Measurements from ENCODE around the gene ADARB1. TPM values are rescaled to one million over a fixed set of nuclear protein-coding genes. Genes with fewer than 3 reads are reported as not detected.

The ADARB1 gene
- total and polyA plus RNA-seq, 2 of the 4 experiments (the other 2 are of a cell fraction) = 39.8 to 47.3 TPM

GRCh38 chr21:45117314-45117713 is 42.9 kb downstream of the ADARB1 start:
- Histone ChIP-seq H3K27ac (ENCODE audit: insufficient read depth, low read length) (no peak overlapping the region), H4K5ac (ENCODE audit: low read depth, low read length) (no peak overlapping the region), H2BK15ac (ENCODE audit: low read depth, low read length) (no peak overlapping the region), H2BK20ac (ENCODE audit: low read depth, low read length) (no peak overlapping the region), H2AK5ac (ENCODE audit: low read depth, low read length) (no peak overlapping the region), H3K27me3 (ENCODE audit: control insufficient read depth, insufficient read depth, low read length) (no peaks in the 10 kb centered on the region), H3K4me3 (ENCODE audit: insufficient read depth, low read depth, low read length) (no peak overlapping the region), H3K79me1 (ENCODE audit: low read depth in 1 of 2, low read length in 2 of 2) (peaks cover 36 to 93% of the 10 kb centered on the region in 2 experiments), H3K9ac (ENCODE audit: low read depth, low read length) (no peak overlapping the region), H4K8ac (ENCODE audit: low read depth in 2 of 2, low read length in 2 of 2) (no peak overlapping the region), H2BK120ac (ENCODE audit: low read depth, low read length) (no peak overlapping the region), H3K9me3 (ENCODE audit: control insufficient read depth, insufficient read depth, low read length) (no peaks in the 10 kb centered on the region), H2BK5ac (ENCODE audit: low read depth, low read length, poor library complexity, severe bottlenecking) (no peak overlapping the region), H3K4ac (ENCODE audit: low read depth, low read length) (no peak overlapping the region), H4K91ac (ENCODE audit: insufficient read depth, low read depth, low read length) (no peak overlapping the region), H2AK9ac (replicated peaks; ENCODE audit: low read depth, low read length, poor library complexity) (no peak overlapping the region), H3K56ac (ENCODE audit: extremely low read depth, insufficient read depth, low read length) (no peak overlapping the region), H4K20me1 (ENCODE audit: insufficient read depth, low read length) (peaks cover 95% of the 10 kb centered on the region), H3K23ac (ENCODE audit: low read depth, low read length) (no peak overlapping the region), H3K36me3 (ENCODE audit: control insufficient read depth, insufficient read depth, low read length) (peaks cover 37% of the 10 kb centered on the region), H3K9me1 (ENCODE audit: insufficient read depth, low read length) (peaks cover 27% of the 10 kb centered on the region), H3K4me1 (ENCODE audit: control insufficient read depth, insufficient read depth, low read length) (peaks cover 5% of the 10 kb centered on the region; the same call in 1 of the 2 replicates), H3K18ac (ENCODE audit: low read depth, low read length) (no peak overlapping the region), H3K14ac (replicated peaks; ENCODE audit: low read depth, low read length) (no peak overlapping the region), H2AFZ (replicated peaks; ENCODE audit: low read length, poor library complexity) (no peak overlapping the region), H3K4me2 (ENCODE audit: low read depth, low read length) (no peak overlapping the region)
- dilution Hi-C loops (cut with HindIII; ENCODE audit: low sequenced_read_pairs, unreplicated experiment) = no loop called here
- TF ChIP-seq CHD1 (IDR thresholded peaks at IDR 0.05; ENCODE audit: low read depth, low read length) (no peak), RCOR1 (IDR thresholded peaks at IDR 0.05; ENCODE audit: insufficient replicate concordance, low read length) (no peak), NFE2L2 (IDR thresholded peaks at IDR 0.05; ENCODE audit: low read depth, low read length) (no peak), FOS (IDR thresholded peaks at IDR 0.05; ENCODE audit: low read depth, low read length) (no peak), MAZ (IDR thresholded peaks at IDR 0.05; ENCODE audit: borderline replicate concordance, low read depth, low read length) (no peak), BHLHE40 (IDR thresholded peaks at IDR 0.05; ENCODE audit: low read depth, low read length) (no peak), RFX5 (IDR thresholded peaks at IDR 0.05; ENCODE audit: low read depth, low read length) (no peak), RAD21 (IDR thresholded peaks at IDR 0.05; ENCODE audit: low read length) (no peak), MAFK (IDR thresholded peaks at IDR 0.05; ENCODE audit: low read depth, low read length) (no peak), MXI1 (IDR thresholded peaks at IDR 0.05; ENCODE audit: borderline replicate concordance, low read depth, low read length) (no peak), CEBPB (IDR thresholded peaks at IDR 0.05; ENCODE audit: low read depth, low read length) (no peak), POLR2A (IDR thresholded peaks at IDR 0.05; ENCODE audit: low read depth, low read length) (no peak), SMC3 (IDR thresholded peaks at IDR 0.05; ENCODE audit: low read depth, low read length) (no peak)
- TF ChIP-seq, protein P1, sequence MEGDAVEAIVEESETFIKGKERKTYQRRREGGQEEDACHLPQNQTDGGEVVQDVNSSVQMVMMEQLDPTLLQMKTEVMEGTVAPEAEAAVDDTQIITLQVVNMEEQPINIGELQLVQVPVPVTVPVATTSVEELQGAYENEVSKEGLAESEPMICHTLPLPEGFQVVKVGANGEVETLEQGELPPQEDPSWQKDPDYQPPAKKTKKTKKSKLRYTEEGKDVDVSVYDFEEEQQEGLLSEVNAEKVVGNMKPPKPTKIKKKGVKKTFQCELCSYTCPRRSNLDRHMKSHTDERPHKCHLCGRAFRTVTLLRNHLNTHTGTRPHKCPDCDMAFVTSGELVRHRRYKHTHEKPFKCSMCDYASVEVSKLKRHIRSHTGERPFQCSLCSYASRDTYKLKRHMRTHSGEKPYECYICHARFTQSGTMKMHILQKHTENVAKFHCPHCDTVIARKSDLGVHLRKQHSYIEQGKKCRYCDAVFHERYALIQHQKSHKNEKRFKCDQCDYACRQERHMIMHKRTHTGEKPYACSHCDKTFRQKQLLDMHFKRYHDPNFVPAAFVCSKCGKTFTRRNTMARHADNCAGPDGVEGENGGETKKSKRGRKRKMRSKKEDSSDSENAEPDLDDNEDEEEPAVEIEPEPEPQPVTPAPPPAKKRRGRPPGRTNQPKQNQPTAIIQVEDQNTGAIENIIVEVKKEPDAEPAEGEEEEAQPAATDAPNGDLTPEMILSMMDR (conservative IDR thresholded peaks at IDR 0.05; ENCODE audit: low read depth, low read length) = no peak
- TF ChIP-seq, protein P2, sequence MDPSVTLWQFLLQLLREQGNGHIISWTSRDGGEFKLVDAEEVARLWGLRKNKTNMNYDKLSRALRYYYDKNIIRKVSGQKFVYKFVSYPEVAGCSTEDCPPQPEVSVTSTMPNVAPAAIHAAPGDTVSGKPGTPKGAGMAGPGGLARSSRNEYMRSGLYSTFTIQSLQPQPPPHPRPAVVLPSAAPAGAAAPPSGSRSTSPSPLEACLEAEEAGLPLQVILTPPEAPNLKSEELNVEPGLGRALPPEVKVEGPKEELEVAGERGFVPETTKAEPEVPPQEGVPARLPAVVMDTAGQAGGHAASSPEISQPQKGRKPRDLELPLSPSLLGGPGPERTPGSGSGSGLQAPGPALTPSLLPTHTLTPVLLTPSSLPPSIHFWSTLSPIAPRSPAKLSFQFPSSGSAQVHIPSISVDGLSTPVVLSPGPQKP (IDR thresholded peaks at IDR 0.05; ENCODE audit: borderline replicate concordance, low read depth, low read length) = no peak
- TF ChIP-seq, protein P3, sequence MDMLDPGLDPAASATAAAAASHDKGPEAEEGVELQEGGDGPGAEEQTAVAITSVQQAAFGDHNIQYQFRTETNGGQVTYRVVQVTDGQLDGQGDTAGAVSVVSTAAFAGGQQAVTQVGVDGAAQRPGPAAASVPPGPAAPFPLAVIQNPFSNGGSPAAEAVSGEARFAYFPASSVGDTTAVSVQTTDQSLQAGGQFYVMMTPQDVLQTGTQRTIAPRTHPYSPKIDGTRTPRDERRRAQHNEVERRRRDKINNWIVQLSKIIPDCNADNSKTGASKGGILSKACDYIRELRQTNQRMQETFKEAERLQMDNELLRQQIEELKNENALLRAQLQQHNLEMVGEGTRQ (IDR thresholded peaks at IDR 0.05; ENCODE audit: low read depth, low read length) = no peak
- intact Hi-C loops (cut with micrococcal nuclease) = no loop called here
- 100% methylated on average over 1 of the region's 6 CpGs; no CpG with 5 or more reads in 1 of the 2 experiments for WGBS, 2 experiments (ENCODE audit: extremely low coverage in 2 of 2, insufficient read length in 1 of 2)
- DNase-seq (no peak), ATAC-seq (ENCODE audit: low read depth) (no peak)
- POLR2A ChIA-PET (ENCODE audit: unreplicated experiment) = no interaction called here
- BruUV-seq (replicated peaks) = no TSS peak
- CTCF ChIA-PET = interaction anchor here (0.9 to 1.5 kb wide), 2 partner anchors 11 to 15 kb away, joined by 4 to 6 read pairs; no protein-coding TSS in a partner anchor
- in situ Hi-C loops (cut with MboI; ENCODE audit: low sequenced_read_pairs) = loop anchor here (25.0 kb wide), 1 partner anchor 305 kb away; the partner anchor contains the start of genes SUMO3 and UBE2G2

Measured in IMR-90 (cell line).